ENCODE measurements around the gene CLEC2A.

DNA sequence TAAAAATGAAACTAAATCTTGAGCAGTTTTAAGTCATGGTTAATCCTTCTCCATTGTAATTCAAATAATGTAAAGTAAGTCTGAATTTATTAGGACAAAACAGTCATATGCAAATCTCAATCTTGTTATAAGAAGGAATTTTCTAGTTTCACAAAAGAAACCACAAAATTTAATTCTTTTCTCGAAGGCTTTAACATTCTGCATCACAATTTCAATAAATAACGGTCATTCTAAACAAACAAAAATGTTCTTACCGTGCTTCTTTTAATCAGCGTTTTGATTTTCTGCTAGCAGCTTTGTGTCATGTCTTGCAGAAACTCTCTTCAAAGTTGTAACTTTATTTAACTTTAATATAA lies 63.2 kb downstream of the CLEC2A start:
- TF ChIP-seq, protein P1, sequence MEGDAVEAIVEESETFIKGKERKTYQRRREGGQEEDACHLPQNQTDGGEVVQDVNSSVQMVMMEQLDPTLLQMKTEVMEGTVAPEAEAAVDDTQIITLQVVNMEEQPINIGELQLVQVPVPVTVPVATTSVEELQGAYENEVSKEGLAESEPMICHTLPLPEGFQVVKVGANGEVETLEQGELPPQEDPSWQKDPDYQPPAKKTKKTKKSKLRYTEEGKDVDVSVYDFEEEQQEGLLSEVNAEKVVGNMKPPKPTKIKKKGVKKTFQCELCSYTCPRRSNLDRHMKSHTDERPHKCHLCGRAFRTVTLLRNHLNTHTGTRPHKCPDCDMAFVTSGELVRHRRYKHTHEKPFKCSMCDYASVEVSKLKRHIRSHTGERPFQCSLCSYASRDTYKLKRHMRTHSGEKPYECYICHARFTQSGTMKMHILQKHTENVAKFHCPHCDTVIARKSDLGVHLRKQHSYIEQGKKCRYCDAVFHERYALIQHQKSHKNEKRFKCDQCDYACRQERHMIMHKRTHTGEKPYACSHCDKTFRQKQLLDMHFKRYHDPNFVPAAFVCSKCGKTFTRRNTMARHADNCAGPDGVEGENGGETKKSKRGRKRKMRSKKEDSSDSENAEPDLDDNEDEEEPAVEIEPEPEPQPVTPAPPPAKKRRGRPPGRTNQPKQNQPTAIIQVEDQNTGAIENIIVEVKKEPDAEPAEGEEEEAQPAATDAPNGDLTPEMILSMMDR (conservative IDR thresholded peaks at IDR 0.05) = no peak
- no peak for TF ChIP-seq EZH2 (IDR thresholded peaks at IDR 0.05; ENCODE audit: low read depth)
